Measurements from ENCODE around the gene RUNX1. TPM values are rescaled to one million over a fixed set of nuclear protein-coding genes. Genes with fewer than 3 reads are reported as not detected.

Gene RUNX1
- polyA plus RNA-seq, 3 donors, result 6.2 to 49.7 (median 8.7) TPM

GRCh38 chr21:34826836-34827235 lies 222.3 kb downstream of the RUNX1 start:
- H3K27ac ChIP-seq (ENCODE audit: low read depth in 1 of 2, low read length in 2 of 2), result peak overlapping the region; percentile 15 to 78
- H3K36me3 ChIP-seq (replicated peaks in 1 of 2; ENCODE audit: control insufficient read depth in 1 of 2, insufficient read depth in 2 of 2, low read length in 2 of 2), result peaks cover 44 to 76% of the 10 kb centered on the region in 2 donors
- no peaks in the 10 kb centered on the region for H3K27me3 ChIP-seq (ENCODE audit: control insufficient read depth in 2 of 2, insufficient read depth in 2 of 2, low read length in 2 of 2)
- Mint-ChIP-seq H3K27me3 (ENCODE audit: low read depth in 3 of 3) (peaks cover 0 to 2% (median 0%) of the 10 kb centered on the region in 3 donors), H3K27ac (peak overlapping the region; percentile 78 to 93 (median 85)), H3K4me1 (peaks cover 52% of the 10 kb centered on the region), H3K4me3 (no peak overlapping the region), H3K9me3 (no peaks in the 10 kb centered on the region), H3K36me3 (peaks cover 66 to 81% of the 10 kb centered on the region in 2 donors)
- peak; percentile 70 to 81 (median 79) for DNase-seq
- H3K4me1 ChIP-seq (ENCODE audit: control insufficient read depth in 1 of 2, insufficient read depth in 2 of 2, low read length in 2 of 2), result peaks cover 53% of the 10 kb centered on the region in 2 donors
- 41% methylated on average over 3 of the region's 3 CpGs for WGBS (ENCODE audit: insufficient coverage)
- TF ChIP-seq CTCF (IDR thresholded peaks at IDR 0.05), result no peak
- H3K79me2 ChIP-seq (ENCODE audit: insufficient read depth, low read length), result peaks cover 91% of the 10 kb centered on the region
- H3K9ac ChIP-seq (ENCODE audit: insufficient read depth, low read length, poor library complexity, severe bottlenecking), result no peak overlapping the region
- peaks cover 29% of the 10 kb centered on the region for H4K20me1 ChIP-seq (ENCODE audit: insufficient read depth, low read length)
- H2AFZ ChIP-seq (ENCODE audit: insufficient read depth, low read depth, low read length, poor library complexity, severe bottlenecking), result no peak overlapping the region
- no peak overlapping the region for H3K4me2 ChIP-seq (replicated peaks; ENCODE audit: extremely low read depth, low read length, poor library complexity, severe bottlenecking)
- H3K9me3 ChIP-seq (replicated peaks in 1 of 2; ENCODE audit: control insufficient read depth in 1 of 2, insufficient read depth in 1 of 2, low read length in 2 of 2), result no peaks in the 10 kb centered on the region
- intact Hi-C loops (cut with micrococcal nuclease), result no loop called here
- H3K4me3 ChIP-seq (replicated peaks in 1 of 3; ENCODE audit: low read depth in 2 of 3, low read length in 3 of 3), result no peak overlapping the region

GRCh38 chr21:34825948-34826548 lies 223.1 kb downstream of the RUNX1 start:
- Histone ChIP-seq H3K27ac (ENCODE audit: low read depth in 1 of 2, low read length in 2 of 2) (peak overlapping the region in 1 of 2 donors; percentile 78), H3K9me3 (replicated peaks in 1 of 2; ENCODE audit: control insufficient read depth in 1 of 2, insufficient read depth in 1 of 2, low read length in 2 of 2) (no peaks in the 10 kb centered on the region), H3K9ac (ENCODE audit: insufficient read depth, low read length, poor library complexity, severe bottlenecking) (no peak overlapping the region), H4K20me1 (ENCODE audit: insufficient read depth, low read length) (peaks cover 36% of the 10 kb centered on the region), H3K27me3 (ENCODE audit: control insufficient read depth in 2 of 2, insufficient read depth in 2 of 2, low read length in 2 of 2) (no peaks in the 10 kb centered on the region), H2AFZ (ENCODE audit: insufficient read depth, low read depth, low read length, poor library complexity, severe bottlenecking) (no peak overlapping the region), H3K4me2 (replicated peaks; ENCODE audit: extremely low read depth, low read length, poor library complexity, severe bottlenecking) (no peak overlapping the region), H3K36me3 (replicated peaks in 1 of 2; ENCODE audit: control insufficient read depth in 1 of 2, insufficient read depth in 2 of 2, low read length in 2 of 2) (peaks cover 52 to 84% of the 10 kb centered on the region in 2 donors), H3K79me2 (ENCODE audit: insufficient read depth, low read length) (peaks cover 92% of the 10 kb centered on the region), H3K4me1 (ENCODE audit: control insufficient read depth in 1 of 2, insufficient read depth in 2 of 2, low read length in 2 of 2) (peaks cover 46% of the 10 kb centered on the region in 2 donors), H3K4me3 (replicated peaks in 1 of 3; ENCODE audit: low read depth in 2 of 3, low read length in 3 of 3) (no peak overlapping the region)
- DNase-seq, result no peak
- no peak overlapping the region for H3K4me3 Mint-ChIP-seq
- intact Hi-C loops (cut with micrococcal nuclease), result no loop called here
- H3K36me3 Mint-ChIP-seq, result peaks cover 74 to 84% of the 10 kb centered on the region in 2 donors
- no peaks in the 10 kb centered on the region for H3K9me3 Mint-ChIP-seq
- no CpG with 5 or more reads among the region's 3 CpGs for WGBS (ENCODE audit: insufficient coverage)
- H3K27me3 Mint-ChIP-seq (ENCODE audit: low read depth in 3 of 3), result peaks cover 0 to 2% (median 0%) of the 10 kb centered on the region in 3 donors
- peaks cover 44% of the 10 kb centered on the region for H3K4me1 Mint-ChIP-seq
- TF ChIP-seq CTCF (IDR thresholded peaks at IDR 0.05), result no peak
- peak overlapping the region; percentile 23 to 90 (median 83) for H3K27ac Mint-ChIP-seq
